HG03342 (cell line): ENCODE results near the gene ZIC5.

Source experiments
- ATAC-seq: cut with Tn5 transposase; IDR thresholded peaks from one replicate; pipeline ENCODE4 v1.9.1; 2021; ENCODE audit warnings: mild to moderate bottlenecking, moderate library complexity; ENCODE audit not compliant: unreplicated experiment

The ZIC5 gene

GRCh38 chr13:99941086-99941485, 30.5 kb downstream of the ZIC5 start:
- ATAC-seq: no peak

DNA sequence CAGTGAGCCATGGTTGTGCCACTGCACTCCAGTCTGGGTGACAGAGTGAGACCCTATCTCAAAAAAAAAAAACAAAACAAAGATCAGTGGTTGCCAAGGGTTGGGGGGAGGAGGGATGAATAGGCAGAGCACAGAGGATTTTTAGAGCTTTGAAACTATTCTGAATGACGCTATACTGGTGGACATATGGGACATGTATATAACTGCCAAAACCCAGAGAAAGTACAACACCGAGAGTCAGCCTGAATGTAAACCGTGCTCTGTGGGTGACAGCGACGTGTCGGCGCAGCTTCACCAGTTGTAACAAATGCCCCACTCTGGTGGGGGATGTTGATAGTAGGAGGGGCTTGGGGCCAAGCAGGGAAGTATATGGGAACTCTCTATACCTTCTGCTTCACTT, 32.9 kb downstream of the ZIC5 start:
- ATAC-seq: no peak

GRCh38 chr13:99935772-99936171, 35.8 kb downstream of the ZIC5 start:
- ATAC-seq: no peak

GRCh38 chr13:99932912-99933311, 38.7 kb downstream of the ZIC5 start:
- no peak for ATAC-seq

DNA sequence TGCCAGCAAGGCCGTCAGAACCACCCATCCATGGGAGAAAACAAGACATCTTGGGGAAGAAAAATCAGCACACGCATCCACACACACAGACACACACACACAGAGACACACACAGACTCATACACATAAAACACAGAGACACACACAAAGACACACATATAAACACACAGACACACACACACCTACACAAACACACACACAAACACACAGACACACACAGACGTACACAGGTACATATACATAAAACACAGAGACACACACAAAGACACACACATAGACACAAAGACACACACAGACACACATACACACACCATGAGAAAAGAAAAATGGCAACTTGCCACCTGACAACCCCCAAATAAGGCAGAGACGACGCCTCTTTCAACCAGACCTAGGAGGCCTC, 40.6 kb downstream of the ZIC5 start:
- ATAC-seq: no peak

GRCh38 chr13:99929866-99930265, 41.7 kb downstream of the ZIC5 start:
- ATAC-seq: no peak

GRCh38 chr13:99926014-99926731, 45.4 kb downstream of the ZIC5 start:
- ATAC-seq: no peak

GRCh38 chr13:99923877-99924582, 47.5 kb downstream of the ZIC5 start:
- no peak for ATAC-seq

DNA sequence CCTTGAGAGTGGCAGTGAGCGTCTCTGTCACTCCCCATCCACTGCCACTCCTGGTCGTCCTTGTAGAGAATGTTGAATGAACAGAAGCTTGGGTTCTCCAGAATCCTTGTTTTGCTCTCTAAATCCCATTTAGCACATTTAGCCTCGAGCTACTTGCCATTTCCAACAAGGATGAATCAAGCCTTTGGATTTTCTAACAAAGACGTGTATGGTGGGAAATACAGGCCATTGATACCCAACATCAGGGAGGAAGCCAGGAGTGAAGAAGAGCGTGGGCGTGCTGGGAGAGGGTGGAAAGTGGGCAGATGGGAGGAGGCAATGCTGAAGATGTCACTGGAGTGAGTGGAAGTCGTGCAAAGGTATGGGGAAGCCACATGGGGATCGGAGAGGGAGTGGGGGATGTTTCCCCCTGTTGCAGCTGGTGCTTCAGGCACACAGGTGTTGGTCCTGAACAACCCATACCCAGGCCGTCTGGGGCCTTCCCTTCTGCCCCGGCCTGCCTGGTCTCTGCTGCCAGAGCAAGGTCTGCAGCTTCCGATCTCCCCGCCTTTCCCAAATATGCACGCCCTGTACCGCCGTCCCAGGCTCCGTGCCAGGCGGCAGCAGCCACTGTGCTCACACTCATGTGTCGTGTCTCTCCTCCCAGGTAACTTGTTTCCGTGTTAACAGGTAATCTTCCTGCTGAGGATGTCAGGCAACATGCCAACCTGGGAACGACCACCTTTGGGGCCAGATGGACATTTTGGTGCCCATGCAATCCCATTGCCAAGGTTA, 48.7 kb downstream of the ZIC5 start:
- ATAC-seq: no peak

DNA sequence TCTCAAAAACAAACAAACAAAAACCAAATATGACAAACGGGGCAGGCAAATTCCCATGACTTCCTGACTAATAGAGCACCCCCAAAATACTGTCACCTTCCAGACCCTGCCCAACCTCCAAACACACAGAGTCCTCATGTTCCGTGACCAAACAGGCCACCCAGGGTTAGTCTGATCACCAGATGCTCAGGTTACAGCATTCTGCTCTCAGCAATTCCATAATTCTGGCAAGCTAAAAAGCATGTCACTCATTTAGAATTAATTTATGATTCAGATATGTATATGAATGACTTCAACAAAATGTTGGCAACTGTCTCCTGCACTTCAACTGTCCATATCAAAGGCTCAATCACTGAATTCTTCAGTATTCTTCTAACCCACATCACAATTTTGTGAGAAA, 52.4 kb downstream of the ZIC5 start:
- ATAC-seq: no peak

DNA sequence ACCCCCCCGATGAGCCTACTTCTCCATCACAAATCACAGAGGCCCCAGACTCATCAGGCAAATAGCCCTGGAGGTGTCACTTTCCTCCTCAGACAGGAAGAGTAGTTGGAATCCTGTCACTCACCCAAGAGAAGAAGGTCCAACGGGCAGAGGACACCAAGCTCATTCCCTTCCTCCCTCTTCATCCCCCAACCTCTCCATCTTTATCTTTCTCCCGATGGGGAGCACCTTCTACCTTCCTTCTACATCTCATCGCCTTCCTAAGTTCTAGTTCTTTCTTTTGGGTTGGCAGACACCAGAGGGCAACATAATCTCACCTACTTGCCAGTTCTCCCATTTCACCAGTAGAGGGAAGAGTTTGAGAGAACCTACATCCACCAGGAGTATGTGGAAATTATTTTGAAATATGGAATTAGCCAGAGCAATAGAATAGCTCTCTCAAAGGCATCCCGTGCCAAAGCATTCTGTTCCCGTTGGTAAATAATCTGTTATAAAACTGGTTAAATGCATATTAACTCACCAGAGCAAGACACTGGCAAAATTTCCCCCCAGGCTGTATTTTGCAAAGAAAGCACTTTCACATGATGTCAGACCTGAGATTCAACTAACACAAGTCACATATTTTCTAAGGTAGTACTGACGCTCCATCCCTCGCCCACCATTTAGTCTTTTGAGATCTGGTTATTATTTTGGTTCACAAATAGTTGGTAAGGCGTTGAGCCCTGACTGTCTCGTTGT, 55.0 kb downstream of the ZIC5 start:
- ATAC-seq: no peak

DNA sequence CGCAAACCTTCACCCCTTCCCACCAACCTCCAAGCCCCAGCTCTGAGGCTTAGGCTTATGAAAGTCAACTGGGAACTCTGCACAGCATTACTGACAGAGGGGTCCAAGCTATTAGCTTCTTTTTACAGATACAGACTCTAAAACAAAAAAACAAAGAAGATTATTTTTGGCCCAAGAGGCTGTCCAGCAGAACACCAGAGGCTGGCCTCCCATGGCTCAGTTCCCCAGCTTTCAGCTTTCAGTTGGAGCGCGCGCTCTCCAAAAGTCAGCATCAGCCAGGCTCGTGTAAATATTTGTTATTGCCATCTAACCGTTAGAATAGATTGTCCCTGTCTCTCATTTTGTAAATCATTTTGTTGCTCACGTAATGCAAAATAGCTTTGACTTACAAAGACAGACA, 58.4 kb downstream of the ZIC5 start:
- ATAC-seq: no peak
